Esophagus muscularis mucosa (tissue), 3 donors: Measurements from ENCODE around the gene RFXAP.

ENCODE experiments used
- CTCF ChIP-seq, 3 experiments: fragments of 200-600 bp in 2 of 3; fragments of 450-650 bp in 1 of 3; sonication (generic) in 2 of 3; IDR thresholded peaks; one replicate each; pipeline ENCODE4 v1.5.1; 2017 to 2019; ENCODE audit warnings: antibody characterized with exemption in 3 of 3, mild to moderate bottlenecking in 2 of 3, moderate library complexity in 1 of 3
- POLR2A ChIP-seq: fragments of 450-650 bp; IDR thresholded peaks from one replicate; pipeline ENCODE4 v1.6.1; 2017; ENCODE audit warnings: antibody characterized with exemption, moderate library complexity, mild to moderate bottlenecking, low read depth

DNA sequence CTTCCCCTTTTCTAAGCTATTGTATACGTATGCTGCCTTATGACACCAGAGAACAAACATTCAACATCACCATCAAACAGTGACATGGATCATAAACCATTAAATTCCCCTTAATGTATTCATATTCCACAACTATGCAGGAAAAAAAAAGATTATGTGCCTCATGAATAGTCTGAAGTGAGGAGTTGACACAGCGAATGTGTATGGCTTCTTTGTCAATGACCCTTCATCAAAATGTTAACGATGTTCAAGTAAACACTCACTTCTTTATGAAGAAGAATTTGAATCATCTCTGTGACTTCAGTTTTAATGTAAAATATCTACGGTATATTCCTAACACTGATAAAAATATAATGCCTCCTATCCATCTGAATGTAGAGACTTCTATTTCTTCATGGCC, 56.4 kb downstream of the RFXAP start:
- TF ChIP-seq CTCF (IDR thresholded peaks at IDR 0.05), result no peak
- no peak for TF ChIP-seq POLR2A
